ENCODE data around the gene ZNF408.

GRCh38 chr11:46747150-46747549 lies 46.3 kb downstream of the ZNF408 start:
- TF ChIP-seq POLR2A (IDR thresholded peaks at IDR 0.05): no peak
- TF ChIP-seq CTCF (IDR thresholded peaks at IDR 0.05): no peak
